ENCODE results near the gene NAT9.

DNA sequence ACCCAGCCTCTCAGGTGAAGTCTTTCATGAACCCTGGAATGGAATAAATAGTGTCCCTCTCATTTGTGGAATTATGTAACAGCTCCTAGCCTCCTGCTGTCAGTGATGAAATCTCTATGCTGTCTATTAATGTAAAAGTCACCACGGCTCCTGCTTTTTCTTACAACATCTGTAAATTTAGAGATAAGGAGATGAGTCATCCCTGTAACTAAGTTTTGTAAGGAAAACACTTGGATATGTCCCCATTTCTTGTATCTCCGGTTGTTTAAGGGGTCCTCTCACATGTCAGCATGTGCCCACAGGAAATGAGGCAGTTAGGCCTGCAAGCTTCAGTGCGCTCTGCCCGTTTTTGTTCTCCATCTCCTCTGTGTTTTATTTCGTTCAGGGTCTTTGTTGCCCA, 2.8 kb upstream of the NAT9 start:
- TF ChIP-seq, protein P1, sequence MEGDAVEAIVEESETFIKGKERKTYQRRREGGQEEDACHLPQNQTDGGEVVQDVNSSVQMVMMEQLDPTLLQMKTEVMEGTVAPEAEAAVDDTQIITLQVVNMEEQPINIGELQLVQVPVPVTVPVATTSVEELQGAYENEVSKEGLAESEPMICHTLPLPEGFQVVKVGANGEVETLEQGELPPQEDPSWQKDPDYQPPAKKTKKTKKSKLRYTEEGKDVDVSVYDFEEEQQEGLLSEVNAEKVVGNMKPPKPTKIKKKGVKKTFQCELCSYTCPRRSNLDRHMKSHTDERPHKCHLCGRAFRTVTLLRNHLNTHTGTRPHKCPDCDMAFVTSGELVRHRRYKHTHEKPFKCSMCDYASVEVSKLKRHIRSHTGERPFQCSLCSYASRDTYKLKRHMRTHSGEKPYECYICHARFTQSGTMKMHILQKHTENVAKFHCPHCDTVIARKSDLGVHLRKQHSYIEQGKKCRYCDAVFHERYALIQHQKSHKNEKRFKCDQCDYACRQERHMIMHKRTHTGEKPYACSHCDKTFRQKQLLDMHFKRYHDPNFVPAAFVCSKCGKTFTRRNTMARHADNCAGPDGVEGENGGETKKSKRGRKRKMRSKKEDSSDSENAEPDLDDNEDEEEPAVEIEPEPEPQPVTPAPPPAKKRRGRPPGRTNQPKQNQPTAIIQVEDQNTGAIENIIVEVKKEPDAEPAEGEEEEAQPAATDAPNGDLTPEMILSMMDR (IDR thresholded peaks at IDR 0.05) = no peak
- no peak for TF ChIP-seq POLR2A (IDR thresholded peaks at IDR 0.05)
